Colonic mucosa (tissue), 4 donors: ENCODE results near the gene PCID2. TPM values are rescaled to one million over a fixed set of nuclear protein-coding genes. Genes with fewer than 3 reads are reported as not detected.

Experiments used
- DNase-seq: peaks from one replicate; pipeline ENCODE4 v3.0.0-alpha.2; 2020
- H3K27ac ChIP-seq: fragments of 200-600 bp; one replicate; pipeline ENCODE4 v1.8.0; 2021
- H3K27me3 ChIP-seq: fragments of 200-600 bp; one replicate; pipeline ENCODE4 v1.8.0; 2021
- H3K36me3 ChIP-seq: fragments of 200-600 bp; one replicate; pipeline ENCODE4 v1.8.0; 2021
- H3K4me1 ChIP-seq: fragments of 200-600 bp; one replicate; pipeline ENCODE4 v1.8.0; 2021; ENCODE audit warnings: mild to moderate bottlenecking
- H3K4me3 ChIP-seq: fragments of 200-600 bp; one replicate; pipeline ENCODE4 v1.8.0; 2021
- H3K9ac ChIP-seq, 2 donors: one replicate each; pipeline ENCODE4 v1.7.0; 2013; ENCODE audit warnings: control low read depth in 2 of 2, low read depth in 2 of 2, low read length in 2 of 2
- H3K9me3 ChIP-seq: fragments of 200-600 bp; one replicate; pipeline ENCODE4 v1.8.0; 2021
- CTCF ChIP-seq: fragments of 200-600 bp; IDR thresholded peaks from one replicate; pipeline ENCODE4 v1.8.0; 2022; ENCODE audit warnings: antibody characterized with exemption, mild to moderate bottlenecking
- intact Hi-C: fragments of 100-400 bp; cut with DNase I; formaldehyde crosslinking; loops from one replicate; pipeline ENCODE4 v1.14.1; 2022
- total RNA-seq, 2 donors: library from RNA; stranded (reverse); fragmentation: NEBNext Ultra II Directional in 1 of 2; extraction: Animal tissue kit (Norgen Biotek cat#: 25700) in 1 of 2; gene quantifications; one replicate each; pipeline ENCODE4 v1.2.1, GENCODE V29; 2021
- donor health status: healthy.
- donor health status: DM: no; HTN: no; CAD: no.
- donor health status: DM: no; HTN: no; CAD: no.

The PCID2 gene
- total RNA-seq, 2 donors from 2014 or later = 23.4 to 40.2 TPM

- H3K27ac ChIP-seq = no peak overlapping the region
- no peak for DNase-seq
- intact Hi-C loops = no loop called here
Observed at GRCh38 chr13:113203507-113204377, 4.7 kb downstream of the PCID2 start.

DNA sequence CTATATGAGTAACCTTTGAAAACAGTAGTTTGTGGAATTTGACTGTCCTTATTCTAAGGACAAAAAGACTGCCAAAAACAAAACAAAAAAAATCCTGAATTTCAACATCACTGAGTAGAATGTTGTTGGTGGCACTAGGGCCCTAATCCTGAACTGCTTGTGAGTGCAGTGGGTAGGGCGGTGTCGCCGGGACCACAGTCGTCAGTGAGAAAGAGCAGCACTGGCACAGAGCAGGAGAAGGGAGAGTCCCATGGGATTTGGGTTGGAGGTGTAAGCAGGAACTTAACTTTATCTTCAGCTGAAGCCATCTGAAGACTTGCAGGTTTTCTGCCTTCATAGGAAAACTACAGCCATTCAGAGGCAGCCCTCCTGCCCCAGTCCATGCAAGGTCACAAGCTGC, 5.6 kb downstream of the PCID2 start:
- peaks cover 5% of the 10 kb centered on the region for H3K4me1 ChIP-seq
- intact Hi-C loops = no loop called here

More at GRCh38 chr13:113203507-113204377, 4.7 kb downstream of the PCID2 start:
- Histone ChIP-seq H3K9me3 (no peaks in the 10 kb centered on the region), H3K36me3 (no peaks in the 10 kb centered on the region), H3K27me3 (no peaks in the 10 kb centered on the region), H3K4me3 (no peak overlapping the region), H3K4me1 (peaks cover 5% of the 10 kb centered on the region), H3K9ac (no peak overlapping the region)
- TF ChIP-seq CTCF = no peak

DNA sequence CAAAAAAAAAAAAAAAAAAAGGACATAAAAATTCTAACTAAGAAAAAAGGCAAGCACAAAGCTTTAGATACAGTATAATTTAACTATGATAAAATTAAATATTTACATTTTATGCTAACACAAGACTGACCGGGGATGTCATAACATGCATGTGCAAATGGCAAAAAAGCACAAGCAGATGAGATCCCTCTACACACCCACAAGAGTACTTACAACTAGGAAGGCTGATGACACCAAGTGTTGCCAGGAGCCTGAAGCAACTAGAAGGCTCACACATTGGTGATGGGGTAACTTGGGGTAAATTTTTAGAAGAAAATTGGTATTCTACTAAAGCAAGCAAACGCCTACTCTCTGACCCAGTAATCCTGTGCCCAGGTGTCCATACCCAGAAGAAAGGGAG, 6.7 kb downstream of the PCID2 start:
- no peak overlapping the region for H3K4me3 ChIP-seq
- TF ChIP-seq CTCF = no peak
- H3K9me3 ChIP-seq = no peaks in the 10 kb centered on the region
- H3K4me1 ChIP-seq = peaks cover 4% of the 10 kb centered on the region
- H3K27ac ChIP-seq = no peak overlapping the region
- H3K9ac ChIP-seq = no peak overlapping the region
- H3K27me3 ChIP-seq = no peaks in the 10 kb centered on the region
- peaks cover 8% of the 10 kb centered on the region for H3K36me3 ChIP-seq
- intact Hi-C loops = no loop called here
- no peak for DNase-seq

More for the DNA sequence above, 5.6 kb downstream of the PCID2 start:
- H3K4me3 ChIP-seq = no peak overlapping the region
- H3K27me3 ChIP-seq = no peaks in the 10 kb centered on the region
- peaks cover under 1% of the 10 kb centered on the region for H3K36me3 ChIP-seq
- no peak overlapping the region for H3K9ac ChIP-seq
- H3K27ac ChIP-seq = no peak overlapping the region
- no peak for DNase-seq
- H3K9me3 ChIP-seq = no peaks in the 10 kb centered on the region
- no peak for TF ChIP-seq CTCF

DNA sequence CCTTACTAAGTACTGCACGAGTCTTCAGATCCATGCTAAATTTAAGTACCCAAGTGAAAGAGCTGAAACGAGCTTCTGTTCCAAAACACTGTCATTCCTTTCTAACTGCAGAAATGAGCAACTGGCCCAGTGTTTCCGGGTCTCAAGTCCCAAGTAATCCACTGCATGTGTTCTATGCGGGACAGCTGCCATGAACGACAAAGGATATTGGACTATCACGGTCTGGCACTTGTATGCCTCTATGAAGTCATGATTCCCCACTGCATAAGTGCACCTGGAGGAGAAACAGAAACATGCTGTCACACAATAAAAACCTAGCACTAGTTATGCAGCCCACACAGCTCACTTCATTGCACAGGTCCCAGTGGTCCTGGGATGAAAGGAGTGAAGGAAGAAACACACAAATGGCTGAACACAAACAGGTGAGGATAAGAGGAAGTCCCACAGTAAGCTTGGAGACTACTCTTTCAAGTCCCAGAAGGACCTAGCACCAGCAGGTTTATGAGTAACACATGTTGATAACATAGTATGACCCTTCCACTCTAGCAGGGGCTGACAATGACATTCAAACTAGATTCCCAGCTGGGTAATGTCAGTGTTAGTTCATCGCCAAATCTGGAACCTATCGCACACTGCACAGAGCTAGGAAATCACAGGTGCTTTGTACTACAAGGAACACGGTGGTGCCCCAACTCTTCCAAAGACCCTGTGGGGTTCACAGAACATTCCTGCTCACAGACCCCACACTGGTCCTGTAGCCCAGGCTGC, 11.3 kb downstream of the PCID2 start:
- no peak for DNase-seq
- Histone ChIP-seq H3K27me3 (no peaks in the 10 kb centered on the region), H3K9ac (no peak overlapping the region), H3K4me1 (no peaks in the 10 kb centered on the region), H3K36me3 (peaks cover 13% of the 10 kb centered on the region), H3K4me3 (no peak overlapping the region), H3K9me3 (no peaks in the 10 kb centered on the region), H3K27ac (no peak overlapping the region)
- TF ChIP-seq CTCF = no peak
- intact Hi-C loops = no loop called here

DNA sequence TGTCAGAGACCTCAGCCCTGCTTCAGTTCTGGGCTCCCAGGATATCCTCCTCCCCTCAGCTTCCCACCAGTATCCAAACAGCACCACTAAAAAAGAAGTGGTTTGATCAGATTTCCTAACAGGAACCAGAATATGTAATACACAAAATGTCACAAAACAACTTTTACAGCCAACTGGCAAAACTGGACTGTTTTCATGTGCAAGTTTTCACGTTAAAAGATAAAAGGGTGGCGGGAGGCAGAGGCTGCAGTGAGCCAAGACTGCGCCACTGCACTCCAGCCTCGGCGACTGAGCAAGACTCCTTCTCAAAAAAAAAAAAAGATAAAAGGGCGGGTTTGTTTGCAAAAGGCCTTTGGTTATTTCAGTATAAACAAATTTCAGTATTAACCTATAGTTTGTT, 13.1 kb downstream of the PCID2 start:
- DNase-seq = no peak
- intact Hi-C loops = no loop called here
- H3K9me3 ChIP-seq = no peaks in the 10 kb centered on the region
- no peak for TF ChIP-seq CTCF
- no peak overlapping the region for H3K4me3 ChIP-seq
- no peaks in the 10 kb centered on the region for H3K4me1 ChIP-seq
- H3K36me3 ChIP-seq = peaks cover 13% of the 10 kb centered on the region
- H3K27ac ChIP-seq = no peak overlapping the region
- no peaks in the 10 kb centered on the region for H3K27me3 ChIP-seq
- no peak overlapping the region for H3K9ac ChIP-seq
